GDM1 (cell line): ENCODE data around the gene DHRS7B.
"Not testable (repeated sequence)": the region's sequence is repeated elsewhere in the genome, so short reads cannot be mapped to it uniquely, and the experiment has no call there.

Experiments
- DNase-seq: peaks from one replicate; lab custom pipeline; 2025; lab: John Stamatoyannopoulos, UW

Gene DHRS7B

GRCh38 chr17:21177854-21178600 is 51.3 kb downstream of the DHRS7B start:
- DNase-seq = no peak

GRCh38 chr17:21183468-21183867 is 56.7 kb downstream of the DHRS7B start:
- DNase-seq = no peak

GRCh38 chr17:21184570-21184969 is 57.8 kb downstream of the DHRS7B start:
- DNase-seq = no peak

- DNase-seq = no peak
These were observed 58.3 kb downstream of the DHRS7B start for GRCh38 chr17:21185061-21185460.

GRCh38 chr17:21186399-21187187 is 59.8 kb downstream of the DHRS7B start:
- no peak for DNase-seq

- no peak for DNase-seq
These were observed 62.6 kb downstream of the DHRS7B start for GRCh38 chr17:21189361-21189760.

- no peak for DNase-seq
These were observed 63.3 kb downstream of the DHRS7B start for GRCh38 chr17:21190078-21190477.

- no peak for DNase-seq
These were observed 64.9 kb downstream of the DHRS7B start for GRCh38 chr17:21191698-21192097.

- not testable (repeated sequence) for DNase-seq
These were observed 65.7 kb downstream of the DHRS7B start for GRCh38 chr17:21192414-21192813.

- no peak for DNase-seq
These were observed 66.3 kb downstream of the DHRS7B start for GRCh38 chr17:21193031-21193430.

GRCh38 chr17:21194226-21194625 is 67.5 kb downstream of the DHRS7B start:
- no peak for DNase-seq

- DNase-seq = no peak
These were observed 67.9 kb downstream of the DHRS7B start for GRCh38 chr17:21194703-21195102.

- no peak for DNase-seq
These were observed 69.4 kb downstream of the DHRS7B start for GRCh38 chr17:21196126-21196525.

- no peak for DNase-seq
These were observed 71.6 kb downstream of the DHRS7B start for GRCh38 chr17:21198411-21198810.

- no peak for DNase-seq
These were observed 72.5 kb downstream of the DHRS7B start for GRCh38 chr17:21199311-21199710.

GRCh38 chr17:21199856-21200255 is 73.1 kb downstream of the DHRS7B start:
- DNase-seq = no peak

- no peak for DNase-seq
These were observed 74.0 kb downstream of the DHRS7B start for GRCh38 chr17:21200590-21201297.

GRCh38 chr17:21201298-21201595 is 74.5 kb downstream of the DHRS7B start:
- no peak for DNase-seq

- DNase-seq = no peak
These were observed 75.1 kb downstream of the DHRS7B start for GRCh38 chr17:21201874-21202273.

- no peak for DNase-seq
These were observed 75.7 kb downstream of the DHRS7B start for GRCh38 chr17:21202512-21202911.

GRCh38 chr17:21204935-21205334 is 78.2 kb downstream of the DHRS7B start:
- no peak for DNase-seq

GRCh38 chr17:21208352-21208751 is 81.6 kb downstream of the DHRS7B start:
- DNase-seq = no peak
